Endothelial cell of umbilical vein (primary cell): ENCODE measurements around the gene DOCK1. TPM values are rescaled to one million over a fixed set of nuclear protein-coding genes. Genes with fewer than 3 reads are reported as not detected.

ENCODE experiments used
- BruUV-seq: library from RNA; stranded (reverse); fragments of 400-500 nt; replicated peaks from 2 replicates; lab custom pipeline; 2021; lab: Mats Ljungman, UMichigan
- CTCF ChIA-PET: fragments of 300-600, 350-600 bp; sonication (Branson Sonifier 250); formaldehyde crosslinking; loops from one replicate; lab custom pipeline; 2021; ENCODE audit warnings: antibody characterized with exemption, inconsistent platforms; lab: Charles Lee
- POLR2A ChIA-PET: fragments of 300-600, 350-600 bp; sonication (Branson Sonifier 250); formaldehyde crosslinking; loops from one replicate; lab custom pipeline; 2021; ENCODE audit warnings: antibody characterized with exemption, inconsistent platforms; lab: Charles Lee
- DNase-seq: peaks from one replicate; pipeline ENCODE4 v3.0.0-alpha.2; 2011; ENCODE audit warnings: low read depth, low spot score
- FAIRE-seq: peaks from 2 replicates; lab custom pipeline; 2011; peaks lifted over from hg19 to GRCh38; lab: Jason Lieb, UNC
- H2AFZ ChIP-seq: 2 replicates; pipeline ENCODE4 v1.6.0; 2012; ENCODE audit warnings: low read depth, low read length, control low read depth, inconsistent platforms
- H3K27ac ChIP-seq: 2 replicates; pipeline ENCODE4 v1.5.1; 2011; ENCODE audit warnings: low read depth, mild to moderate bottlenecking, control low read depth, low read length, moderate library complexity; ENCODE audit not compliant: insufficient read depth
- H3K27me3 ChIP-seq, 2 experiments: 2 replicates each; pipeline versions ENCODE4 v1.6.0 to v1.6.1; 2011; ENCODE audit warnings: low read length in 2 of 2, mixed read lengths in 1 of 2; ENCODE audit not compliant: control insufficient read depth in 2 of 2, insufficient read depth in 2 of 2
- H3K36me3 ChIP-seq, 2 experiments: 2 replicates in 1 of 2; 3 replicates in 1 of 2; pipeline ENCODE4 v1.5.1; 2011; ENCODE audit warnings: low read length in 2 of 2, mild to moderate bottlenecking in 1 of 2, moderate library complexity in 1 of 2; ENCODE audit not compliant: control insufficient read depth in 2 of 2, insufficient read depth in 2 of 2; ENCODE audit errors: extremely low read depth in 1 of 2
- H3K4me1 ChIP-seq: 3 replicates; pipeline ENCODE4 v1.5.1; 2011; ENCODE audit warnings: mild to moderate bottlenecking, low read length; ENCODE audit not compliant: control insufficient read depth, insufficient read depth; ENCODE audit errors: extremely low read depth
- H3K4me2 ChIP-seq: 2 replicates; pipeline ENCODE4 v1.6.1; 2011; ENCODE audit warnings: low read length, control low read depth, mixed read lengths; ENCODE audit not compliant: insufficient read depth
- H3K4me3 ChIP-seq, 3 experiments: fragments of 200-600 bp in 1 of 3; sonication (generic), shearing (Covaris generic) in 1 of 3; replicated peaks in 1 of 3; 2 replicates each; pipeline ENCODE4 v1.5.1; 2011 to 2016; ENCODE audit warnings: control low read depth in 3 of 3, low read length in 3 of 3, mild to moderate bottlenecking in 2 of 3, inconsistent platforms in 1 of 3, low read depth in 1 of 3, moderate library complexity in 1 of 3; ENCODE audit not compliant: insufficient read depth in 1 of 3
- H3K79me2 ChIP-seq: 2 replicates; pipeline ENCODE4 v1.6.0; 2012; ENCODE audit warnings: low read length, inconsistent platforms; ENCODE audit not compliant: control insufficient read depth, insufficient read depth
- H3K9ac ChIP-seq: replicated peaks from 2 replicates; pipeline ENCODE3; 2011; ENCODE audit warnings: low read length, control low read depth; ENCODE audit not compliant: insufficient read depth; ENCODE audit errors: extremely low read depth
- H3K9me1 ChIP-seq: replicated peaks from 3 replicates; pipeline ENCODE4 v1.6.0; 2011; ENCODE audit warnings: mild to moderate bottlenecking, low read length; ENCODE audit not compliant: control insufficient read depth, insufficient read depth; ENCODE audit errors: extremely low read depth
- H3K9me3 ChIP-seq: replicated peaks from 2 replicates; pipeline ENCODE4 v1.5.1; 2012; ENCODE audit warnings: low read length, inconsistent platforms; ENCODE audit not compliant: control insufficient read depth, insufficient read depth
- H4K20me1 ChIP-seq: replicated peaks from 2 replicates; pipeline ENCODE3; 2011; ENCODE audit warnings: mild to moderate bottlenecking, low read length; ENCODE audit not compliant: control insufficient read depth, insufficient read depth; ENCODE audit errors: extremely low read depth
- EZH2 ChIP-seq: IDR thresholded peaks from 2 replicates; pipeline ENCODE4 v1.6.1; 2012; ENCODE audit warnings: borderline replicate concordance, low read depth, mild to moderate bottlenecking, moderate library complexity, low read length, inconsistent platforms; ENCODE audit not compliant: severe bottlenecking
- FOS ChIP-seq: IDR thresholded peaks from 2 replicates; pipeline ENCODE4 v1.6.1; 2011; ENCODE audit warnings: mild to moderate bottlenecking, low read length, moderate library complexity, borderline replicate concordance; ENCODE audit not compliant: insufficient read depth
- GATA2 ChIP-seq: IDR thresholded peaks from 2 replicates; pipeline ENCODE4 v1.7.0; 2011; ENCODE audit warnings: low read depth, mild to moderate bottlenecking, moderate library complexity, mixed read lengths, low read length; ENCODE audit not compliant: insufficient read length, insufficient read depth
- JUN ChIP-seq: IDR thresholded peaks from 2 replicates; pipeline ENCODE4 v1.6.1; 2011; ENCODE audit warnings: borderline replicate concordance, low read depth; ENCODE audit not compliant: insufficient read length, insufficient read depth
- MYC ChIP-seq: IDR thresholded peaks from one replicate; pipeline ENCODE4 v1.6.1; 2011; ENCODE audit warnings: mild to moderate bottlenecking, low read depth, low read length
- POLR2A ChIP-seq: IDR thresholded peaks from 2 replicates; pipeline ENCODE4 v1.6.1; 2012; ENCODE audit warnings: low read depth, mild to moderate bottlenecking, control low read depth, low read length
- POLR2AphosphoS5 ChIP-seq: IDR thresholded peaks from 2 replicates; pipeline ENCODE4 v1.6.1; 2012; ENCODE audit warnings: low read depth, mild to moderate bottlenecking, control low read depth, low read length, moderate library complexity; ENCODE audit not compliant: insufficient read depth
- dilution Hi-C: fragments of 300-500 bp; cut with MboI; formaldehyde crosslinking; loops from one replicate; pipeline ENCODE4 v1.15.0; 2019; ENCODE audit warnings: low sequenced_read_pairs; ENCODE audit not compliant: extremely low pct_ligation_motif_present
- intact Hi-C: fragments of 100-400 bp; cut with micrococcal nuclease; formaldehyde crosslinking; loops from one replicate; pipeline ENCODE4 v1.10.0; 2022
- polyA plus RNA-seq, 4 experiments: library from polyadenylated mRNA; depleted of rRNA in 3 of 4; stranded (reverse) in 3 of 4; unstranded in 1 of 4; fragments of >200 nt; gene quantifications; 2 replicates each; pipeline versions ENCODE4 v1.2.1 to v1.2.3, GENCODE V29; 2011 to 2012; ENCODE audit warnings: missing spikeins in 1 of 4
- total RNA-seq: library from RNA; stranded (reverse); gene quantifications from 2 replicates; pipeline ENCODE4 v1.2.3, GENCODE V29; 2021
- TF ChIP-seq, protein P1 (sequence below): IDR thresholded peaks from 2 replicates; pipeline ENCODE4 v1.6.1; 2011; ENCODE audit not compliant: insufficient read depth, insufficient read length

DOCK1 gene
- total and polyA plus RNA-seq, 2 donors (not counting 3 experiments of a cell fraction or from before 2014, with no cell fraction given) = 22.5 to 83.1 TPM

DNA sequence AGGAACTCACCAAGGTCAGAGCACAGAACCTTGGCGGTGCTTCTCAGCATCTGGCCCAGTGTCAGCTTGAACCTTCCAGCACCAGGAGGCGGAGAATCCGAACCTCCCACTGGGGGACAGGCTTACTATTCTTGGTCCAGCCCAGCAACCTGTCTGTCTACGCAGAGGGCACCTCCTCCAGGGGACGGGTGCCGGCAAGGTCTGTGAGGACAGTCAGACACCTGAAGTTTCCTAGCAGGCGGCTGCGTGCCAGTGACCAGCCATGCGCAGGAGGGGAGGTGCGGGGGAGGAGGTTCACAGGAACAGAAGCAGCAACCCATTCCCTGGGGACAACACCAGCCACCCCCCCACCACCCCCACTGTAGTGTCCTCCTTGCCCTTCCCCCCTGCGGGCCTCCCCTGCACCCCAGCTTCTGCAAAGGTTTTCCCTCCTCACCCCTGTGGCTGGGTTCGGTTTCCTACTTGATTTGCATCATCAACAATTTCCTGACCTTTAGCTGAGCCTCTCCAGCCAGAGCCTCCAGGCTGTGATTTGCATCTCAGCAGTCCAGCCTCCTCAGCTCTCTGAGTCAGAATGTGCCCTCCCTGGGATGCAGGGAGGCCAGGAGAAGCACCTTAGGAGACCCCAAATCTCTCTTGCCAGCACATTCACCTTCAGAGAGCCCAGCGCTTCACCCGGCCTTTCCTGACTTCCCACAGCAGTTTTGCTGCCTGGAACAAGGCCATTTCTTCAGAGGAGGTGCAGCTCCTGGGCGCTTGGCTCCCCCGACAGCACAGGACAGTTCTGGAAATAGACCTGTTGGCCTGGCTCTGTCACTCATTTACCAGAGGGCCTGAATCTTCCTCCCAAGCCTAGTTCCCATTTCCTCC is 536.4 kb downstream of the DOCK1 start:
- Histone ChIP-seq H3K9me1 (no peaks in the 10 kb centered on the region), H3K27me3 (no peaks in the 10 kb centered on the region), H3K9ac (no peak overlapping the region), H2AFZ (no peak overlapping the region), H3K79me2 (no peaks in the 10 kb centered on the region), H3K4me1 (no peaks in the 10 kb centered on the region), H3K4me2 (no peak overlapping the region), H3K4me3 (no peak overlapping the region), H4K20me1 (no peaks in the 10 kb centered on the region), H3K36me3 (peaks cover 0 to 35% of the 10 kb centered on the region in 2 experiments), H3K9me3 (no peaks in the 10 kb centered on the region), H3K27ac (no peak overlapping the region)
- dilution Hi-C loops = no loop called here
- ChIA-PET CTCF (no interaction called here), POLR2A (no interaction called here)
- no peak for DNase-seq
- intact Hi-C loops = no loop called here
- no peak for FAIRE-seq
- TF ChIP-seq POLR2A (no peak), MYC (no peak), FOS (no peak), EZH2 (no peak), GATA2 (no peak), JUN (no peak), POLR2AphosphoS5 (no peak)
- TF ChIP-seq, protein P1, sequence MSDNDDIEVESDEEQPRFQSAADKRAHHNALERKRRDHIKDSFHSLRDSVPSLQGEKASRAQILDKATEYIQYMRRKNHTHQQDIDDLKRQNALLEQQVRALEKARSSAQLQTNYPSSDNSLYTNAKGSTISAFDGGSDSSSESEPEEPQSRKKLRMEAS = no peak
- no TSS peak for BruUV-seq
